Left kidney (tissue), 2 donors: ENCODE measurements around the gene MEX3C. TPM values are rescaled to one million over a fixed set of nuclear protein-coding genes. Genes with fewer than 3 reads are reported as not detected.

Experiments used
- DNase-seq: peaks from one replicate; pipeline ENCODE4 v3.0.0-alpha.2; 2013
- polyA plus RNA-seq: library from polyadenylated mRNA; unstranded; fragments of 120-200 nt; gene quantifications from one replicate; pipeline ENCODE4 v1.2.1, GENCODE V29; 2013; ENCODE audit not compliant: insufficient read length

The MEX3C gene
- polyA plus RNA-seq, 1 donor = 79.2 TPM

DNA sequence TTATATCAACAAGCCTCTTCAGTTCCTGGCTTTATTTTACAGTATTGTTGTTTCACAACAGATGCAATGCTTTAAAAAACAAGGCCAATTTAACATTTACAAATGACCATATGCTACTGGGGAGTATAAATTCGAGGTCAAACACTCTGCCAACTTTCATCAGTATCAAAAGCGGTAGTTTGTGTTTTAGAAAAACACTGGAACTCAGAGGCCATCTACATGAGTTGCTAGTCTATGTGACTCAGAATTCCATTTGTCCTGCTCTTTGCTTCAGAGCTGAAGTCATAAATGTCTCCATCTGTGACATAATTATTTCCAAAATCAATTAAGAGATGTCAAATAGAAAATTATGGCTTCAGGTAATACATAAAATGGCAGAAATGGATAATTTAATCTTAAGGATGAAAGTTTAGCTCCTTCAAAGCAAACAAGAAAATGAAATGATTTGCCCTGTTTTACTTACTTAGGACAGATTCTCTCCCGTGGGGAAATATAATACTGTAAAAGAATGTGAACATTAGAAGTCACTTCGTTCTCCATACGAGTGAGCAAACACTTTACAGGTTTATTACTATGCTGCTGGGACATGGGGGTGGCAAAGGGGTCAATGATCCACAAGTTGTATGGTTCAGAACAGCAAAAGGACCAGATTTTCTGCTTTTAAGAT is 3.7 kb downstream of the MEX3C start:
- no peak for DNase-seq

DNA sequence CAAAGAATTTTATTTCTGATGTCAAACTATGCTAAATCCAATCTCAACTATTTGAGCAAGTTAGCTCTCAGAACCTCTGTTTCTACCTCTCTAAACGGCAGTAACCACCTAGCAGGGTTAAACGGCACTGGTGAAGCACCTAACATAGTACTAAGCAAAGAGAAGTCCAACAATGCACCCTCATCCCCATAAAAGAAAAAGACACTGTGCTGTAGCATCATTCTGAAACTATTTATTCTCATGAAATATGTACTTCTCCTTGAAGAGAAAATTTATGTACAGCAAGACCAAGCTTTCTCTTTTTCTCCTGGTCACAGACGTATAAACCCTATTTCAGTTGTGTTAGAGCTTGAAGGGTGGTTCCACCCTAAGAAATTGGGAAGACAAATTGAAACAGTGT is 4.8 kb downstream of the MEX3C start:
- DNase-seq = no peak

DNA sequence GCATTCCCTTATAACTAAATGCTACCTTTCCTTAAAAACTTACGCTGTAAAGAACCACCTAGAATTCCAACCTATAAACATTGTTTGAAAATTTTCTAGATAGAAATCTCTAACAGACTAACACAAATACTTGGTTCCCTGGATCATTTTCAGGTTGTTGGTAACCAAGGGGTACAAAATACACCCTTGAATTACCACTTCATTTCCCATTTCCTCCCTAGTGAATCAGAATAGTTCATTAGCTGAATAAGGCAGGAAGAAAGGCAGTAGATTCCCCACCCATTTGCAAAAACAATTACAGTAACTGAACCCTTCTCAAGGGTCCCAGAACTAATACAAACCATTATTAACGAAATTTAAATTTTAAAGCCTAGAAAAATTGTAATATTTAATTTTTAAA is 5.5 kb downstream of the MEX3C start:
- no peak for DNase-seq

DNA sequence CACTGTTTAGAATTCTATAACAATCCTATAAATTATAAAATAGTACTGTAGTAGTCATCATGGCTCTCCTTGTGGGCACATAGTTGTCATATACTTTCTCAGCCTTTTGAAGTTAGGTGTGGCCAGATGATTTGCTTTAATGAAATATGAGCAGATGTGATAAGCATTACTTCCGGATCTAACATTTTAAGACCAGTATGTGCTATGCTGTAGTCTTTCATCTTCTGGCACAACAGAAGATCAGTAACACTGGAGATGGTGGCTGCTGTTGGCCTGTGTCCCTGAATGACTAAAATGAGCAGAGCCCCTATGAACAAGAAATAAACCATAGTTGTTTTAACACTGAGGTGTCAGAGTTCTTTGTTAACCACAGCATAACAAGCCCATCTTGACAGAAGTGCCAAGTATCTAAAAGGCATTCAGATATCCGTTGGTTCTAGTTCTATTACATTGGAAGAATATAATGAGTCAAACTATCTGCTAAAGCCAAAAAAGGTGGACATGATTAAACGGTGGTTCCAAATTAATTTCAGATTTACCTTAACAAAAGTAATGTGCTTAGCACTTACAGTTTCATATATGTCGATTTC is 6.3 kb downstream of the MEX3C start:
- DNase-seq = no peak

DNA sequence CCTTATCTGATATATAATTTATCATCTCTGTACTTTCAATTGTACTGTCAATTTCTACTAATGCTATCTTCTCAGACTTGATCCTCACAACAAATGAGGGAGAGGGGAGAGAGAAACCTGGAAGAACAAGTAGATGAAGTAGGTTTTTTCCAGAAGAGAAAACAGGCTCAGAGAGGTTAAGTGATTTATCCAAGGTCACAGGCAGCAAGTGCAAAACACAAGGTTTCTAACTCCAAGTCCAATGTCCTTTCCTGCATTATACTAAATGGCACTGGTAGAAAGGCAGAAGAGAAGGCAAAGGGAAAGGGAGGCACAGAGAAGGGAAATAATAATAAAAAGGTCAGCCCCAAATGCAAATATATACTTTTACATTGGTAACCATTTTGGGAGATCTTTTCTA is 7.5 kb downstream of the MEX3C start:
- no peak for DNase-seq

GRCh38 chr18:51188024-51188701 is 9.3 kb downstream of the MEX3C start:
- DNase-seq = no peak

- no peak for DNase-seq
Observed at GRCh38 chr18:51185075-51185474, 12.4 kb downstream of the MEX3C start.

GRCh38 chr18:51184091-51184457 is 13.4 kb downstream of the MEX3C start:
- DNase-seq = no peak

DNA sequence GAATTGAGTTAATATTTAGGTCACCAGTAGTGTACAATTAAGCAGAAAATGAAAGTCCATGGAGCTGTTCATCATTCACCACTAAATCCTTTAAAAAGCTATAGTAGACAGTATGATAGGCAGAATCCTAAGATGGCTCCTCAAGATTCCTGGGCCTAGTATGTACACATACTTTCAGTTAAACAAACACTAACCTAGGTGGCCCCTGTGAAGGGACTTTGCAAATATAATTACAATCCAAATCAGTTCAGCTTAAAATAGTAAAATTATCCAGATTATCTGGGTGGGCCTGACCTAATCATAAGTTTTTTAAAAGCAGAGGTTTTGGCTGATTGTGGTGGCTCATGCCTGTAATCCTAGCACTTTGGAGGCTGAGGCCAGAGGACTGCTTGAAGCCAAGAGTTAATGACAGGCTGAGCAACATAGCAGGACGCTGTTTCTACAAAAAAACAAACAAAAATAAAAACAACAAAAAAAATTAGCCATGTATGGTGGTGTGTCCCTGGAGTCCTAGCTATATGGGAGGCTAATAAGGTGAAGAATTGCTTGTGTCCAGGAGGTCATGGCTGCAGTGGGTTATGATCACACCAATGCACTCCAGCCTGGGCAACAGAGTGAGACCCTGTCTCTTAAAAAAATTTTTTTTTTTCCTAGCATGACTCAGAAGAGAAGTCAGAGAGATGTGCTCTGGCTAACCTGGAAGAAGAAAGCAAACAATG is 13.9 kb downstream of the MEX3C start:
- no peak for DNase-seq

DNA sequence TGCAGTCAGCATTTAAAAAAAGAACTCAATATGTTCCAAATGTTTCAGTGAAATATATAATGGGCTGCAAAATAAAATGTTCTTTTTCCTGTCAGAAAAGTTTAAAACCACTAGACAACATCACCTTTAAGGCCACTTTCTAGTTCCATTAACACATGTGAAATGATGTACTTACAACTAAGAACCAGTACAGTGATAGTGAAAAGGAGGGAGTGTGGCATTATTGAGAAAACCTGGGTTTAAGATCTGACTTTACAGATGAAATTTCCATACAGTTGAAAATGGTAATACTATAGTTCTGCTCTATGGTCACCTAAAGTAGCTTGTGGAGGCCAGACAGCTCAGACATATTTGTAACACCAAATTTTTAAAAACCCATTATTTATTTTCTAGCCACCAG is 14.7 kb downstream of the MEX3C start:
- no peak for DNase-seq

DNA sequence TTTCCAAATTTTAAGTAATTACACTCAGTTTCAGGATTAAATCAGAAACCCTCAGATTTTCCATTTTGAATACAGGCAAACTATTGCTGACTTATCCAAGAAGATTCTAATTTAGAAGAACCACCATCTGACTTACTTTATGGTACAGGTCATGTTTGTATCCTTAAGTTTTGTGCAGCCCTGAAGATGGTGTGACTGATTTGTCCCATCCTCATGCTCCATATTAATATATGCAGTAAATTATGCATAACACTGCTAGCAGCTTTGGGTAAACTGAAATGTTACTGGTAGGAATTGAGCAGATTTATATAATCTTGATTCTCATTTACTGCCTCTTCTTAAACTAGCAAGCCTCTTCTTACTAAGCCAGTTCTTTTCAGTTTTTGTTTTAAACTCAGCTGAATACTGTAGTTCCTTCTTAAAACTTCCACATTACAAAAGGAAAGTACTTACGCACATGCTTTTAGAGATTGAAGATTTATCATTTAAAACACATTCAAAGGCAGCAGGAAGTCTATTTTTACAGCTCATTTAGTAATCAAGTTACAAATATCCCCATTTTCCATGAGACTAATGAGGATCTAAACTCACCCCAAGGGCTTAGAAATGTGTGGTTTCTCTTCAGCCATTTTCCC is 25.7 kb downstream of the MEX3C start:
- no peak for DNase-seq

- DNase-seq = no peak
Observed at GRCh38 chr18:51171223-51171622, 26.3 kb downstream of the MEX3C start.

- DNase-seq = no peak
Observed at GRCh38 chr18:51170664-51171063, 26.8 kb downstream of the MEX3C start.

DNA sequence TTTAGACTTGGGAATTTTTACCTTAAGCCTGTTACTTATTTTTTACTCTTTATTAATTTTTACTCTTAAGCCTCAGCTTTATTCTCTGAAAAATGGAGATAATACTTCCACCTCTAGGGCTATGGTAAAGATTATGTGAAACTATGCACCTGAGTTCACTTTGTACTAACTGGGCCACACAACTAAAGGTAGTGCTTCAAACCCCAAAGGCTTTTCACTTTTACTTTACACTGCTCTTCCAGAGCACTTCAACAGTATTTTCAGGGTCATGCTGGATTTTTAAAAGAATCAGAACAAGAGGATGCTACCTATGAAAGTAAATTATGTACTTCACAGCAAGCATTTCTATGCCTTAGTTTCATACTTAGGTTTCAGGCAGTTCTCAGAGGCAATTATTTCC is 27.8 kb downstream of the MEX3C start:
- no peak for DNase-seq

DNA sequence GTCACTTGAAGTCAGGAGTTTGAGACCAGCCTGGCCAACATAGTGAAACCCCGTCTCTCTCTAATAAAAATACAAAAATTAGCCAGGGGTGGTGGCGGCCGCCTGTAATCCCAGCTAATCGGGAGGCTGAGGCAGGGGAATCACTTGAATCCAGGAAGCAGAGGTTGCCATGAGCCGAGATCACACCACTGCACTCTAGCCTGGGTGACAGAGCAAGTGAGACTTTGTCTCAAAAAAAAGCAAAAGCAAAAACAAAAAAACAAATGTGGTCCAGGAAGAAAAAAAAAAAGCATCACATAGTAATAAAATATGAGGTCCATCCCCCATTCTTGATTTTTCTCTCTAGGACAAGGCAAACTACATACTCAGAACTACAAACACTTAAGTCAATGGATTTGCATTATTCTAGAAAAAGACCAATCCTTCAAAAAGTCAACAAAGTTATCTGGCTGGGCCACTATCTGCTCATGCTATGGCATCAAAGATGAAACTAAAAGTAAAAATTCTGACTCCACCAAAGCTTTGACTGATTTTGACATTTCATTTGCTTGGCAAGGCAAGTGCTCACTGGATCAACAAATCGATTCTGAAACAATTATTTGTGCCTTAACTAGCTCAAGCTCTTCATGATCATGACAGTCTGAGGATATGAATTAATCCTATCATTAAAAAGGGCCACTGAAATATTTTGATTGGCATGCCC is 28.4 kb downstream of the MEX3C start:
- DNase-seq = no peak

DNA sequence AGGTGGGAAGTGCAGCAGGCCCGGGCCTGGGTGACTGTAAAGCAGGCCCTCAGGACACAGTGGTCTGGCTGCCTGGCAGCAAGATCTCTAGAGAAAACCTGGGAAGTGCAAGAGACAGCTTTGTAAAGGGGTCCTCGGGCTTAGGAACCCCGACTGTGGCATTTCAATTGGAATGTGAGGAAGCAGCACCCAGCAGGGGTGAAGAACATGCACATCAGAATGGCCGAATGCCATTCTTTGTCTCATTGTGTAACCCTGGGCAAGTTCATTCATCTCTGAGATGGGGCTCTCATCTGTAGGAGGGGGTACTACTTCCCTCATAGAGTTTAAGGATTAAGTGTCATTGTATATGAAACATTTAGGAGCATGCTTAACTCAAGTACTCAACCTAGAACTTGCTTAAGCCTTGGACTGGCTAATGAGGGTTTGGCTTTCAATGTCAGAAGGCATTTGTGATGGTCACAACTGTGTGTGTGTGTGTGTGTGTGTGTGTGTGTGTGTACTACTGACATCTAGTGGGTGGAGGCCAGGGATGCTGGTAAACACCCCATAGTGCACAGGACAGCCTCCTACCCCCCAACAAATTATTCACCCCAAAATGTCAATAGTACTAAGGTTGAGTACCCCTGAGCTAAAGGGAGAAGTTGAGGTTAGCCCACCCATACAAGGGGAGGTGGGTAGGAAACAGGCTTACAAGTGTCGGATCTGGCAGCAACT is 29.3 kb downstream of the MEX3C start:
- no peak for DNase-seq

DNA sequence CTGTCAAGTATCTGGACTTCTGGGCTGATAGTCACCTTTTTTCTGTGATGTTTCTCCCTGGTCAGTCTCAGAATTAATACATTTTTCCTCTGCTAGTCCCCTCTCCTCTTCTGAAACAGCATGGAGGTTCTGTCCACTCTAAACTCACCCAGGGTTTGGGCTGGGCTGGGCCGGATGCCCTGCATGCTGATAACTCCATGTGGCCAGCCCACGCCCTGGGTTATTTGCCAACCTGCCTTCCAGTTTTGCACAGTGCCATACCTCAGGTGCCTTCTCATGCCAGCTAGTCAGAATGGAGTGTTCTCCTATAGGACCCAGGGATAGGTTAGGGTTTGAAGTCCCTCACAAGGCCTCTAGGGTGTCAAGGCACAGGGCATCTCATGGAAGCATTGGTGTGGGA is 32.2 kb downstream of the MEX3C start:
- no peak for DNase-seq

GRCh38 chr18:51164761-51165281 is 32.7 kb downstream of the MEX3C start:
- DNase-seq = no peak

DNA sequence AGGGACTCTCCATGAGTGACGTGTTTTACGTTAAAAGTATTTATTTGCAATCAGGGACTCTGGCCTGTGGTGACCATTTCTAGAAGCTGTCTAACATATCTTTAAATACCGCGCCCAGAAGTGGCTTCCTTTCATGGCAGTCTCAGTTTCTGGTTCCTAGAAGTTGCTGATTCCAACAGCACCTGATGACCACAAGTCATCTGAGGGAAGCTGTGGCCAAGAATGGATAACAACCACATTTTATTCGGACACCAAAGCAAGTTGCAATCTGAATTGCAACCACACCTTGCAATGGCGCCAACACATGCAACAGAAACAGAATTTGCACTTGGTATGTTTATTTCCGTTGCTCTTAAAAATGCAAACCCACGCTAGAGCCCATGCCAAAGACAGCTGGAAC is 33.1 kb downstream of the MEX3C start:
- no peak for DNase-seq

- DNase-seq = no peak
Observed at GRCh38 chr18:51163543-51163942, 33.9 kb downstream of the MEX3C start.

GRCh38 chr18:51162617-51163016 is 34.9 kb downstream of the MEX3C start:
- DNase-seq = no peak
